Activated naive CD4-positive, alpha-beta T cell treated with anti-CD3 and anti-CD28 coated beads, Interleukin-2, amount 10 ng/mL, durations not matched to agents 7 days and 5 days (primary cell): ENCODE results near the gene SPRYD3.
"Not testable (repeated sequence)": the region's sequence is repeated elsewhere in the genome, so short reads cannot be mapped to it uniquely, and the experiment has no call there.

Source experiments
- CTCF ChIA-PET: fragments of 350-600 bp; sonication (Branson Sonifier 250); formaldehyde crosslinking; loops from one replicate; lab custom pipeline; 2021; ENCODE audit warnings: antibody characterized with exemption; lab: Charles Lee
- DNase-seq: peaks from one replicate; pipeline ENCODE4 v3.0.0-alpha.2; 2020
- H3K27ac Mint-ChIP-seq: one replicate; pipeline ENCODE4 v1.8.0; 2021; ENCODE audit warnings: mild to moderate bottlenecking, moderate library complexity, mixed read lengths
- H3K27me3 Mint-ChIP-seq: one replicate; pipeline ENCODE4 v1.8.0; 2021; ENCODE audit warnings: mild to moderate bottlenecking, mixed read lengths
- H3K36me3 Mint-ChIP-seq: one replicate; pipeline ENCODE4 v1.8.0; 2021; ENCODE audit warnings: mixed read lengths
- H3K4me1 Mint-ChIP-seq: one replicate; pipeline ENCODE4 v1.8.0; 2021; ENCODE audit warnings: mixed read lengths
- H3K4me3 Mint-ChIP-seq: one replicate; pipeline ENCODE4 v1.8.0; 2021; ENCODE audit warnings: mild to moderate bottlenecking, moderate library complexity, mixed read lengths
- H3K9me3 Mint-ChIP-seq: one replicate; pipeline ENCODE4 v1.8.0; 2021; ENCODE audit warnings: mixed read lengths

Gene SPRYD3

DNA sequence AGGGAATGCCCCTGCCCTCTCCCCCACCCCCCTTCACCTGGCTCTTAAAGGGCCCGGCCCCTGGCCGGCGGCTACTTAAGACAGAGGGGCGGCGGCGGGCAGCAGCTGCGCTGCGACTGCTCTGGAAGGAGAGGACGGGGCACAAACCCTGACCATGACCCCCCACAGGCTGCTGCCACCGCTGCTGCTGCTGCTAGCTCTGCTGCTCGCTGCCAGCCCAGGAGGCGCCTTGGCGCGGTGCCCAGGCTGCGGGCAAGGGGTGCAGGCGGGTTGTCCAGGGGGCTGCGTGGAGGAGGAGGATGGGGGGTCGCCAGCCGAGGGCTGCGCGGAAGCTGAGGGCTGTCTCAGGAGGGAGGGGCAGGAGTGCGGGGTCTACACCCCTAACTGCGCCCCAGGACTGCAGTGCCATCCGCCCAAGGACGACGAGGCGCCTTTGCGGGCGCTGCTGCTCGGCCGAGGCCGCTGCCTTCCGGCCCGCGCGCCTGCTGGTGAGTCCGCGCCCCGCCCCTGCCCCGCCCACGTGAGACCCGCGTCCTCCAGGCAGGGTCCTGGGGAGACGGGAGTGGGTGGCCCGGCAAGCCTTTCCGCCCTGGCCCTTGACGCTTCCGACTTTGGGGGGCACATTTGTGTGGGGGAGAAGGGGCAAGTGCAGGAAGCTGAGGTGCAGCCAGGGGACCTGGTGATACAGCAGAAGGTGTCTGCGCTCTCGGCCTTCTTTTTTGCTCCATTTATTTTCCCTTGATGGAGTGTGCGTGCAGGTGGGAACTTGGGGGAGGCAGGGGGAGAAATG lies 18.6 kb upstream of the SPRYD3 start, which contains the start of gene IGFBP6:
IGFBP6 (plus strand) TSS at position 104 of the 790 bp plus-strand sequence; CDS start at position 155, 51 bp downstream.
- peaks cover 59% of the 10 kb centered on the region for H3K27me3 Mint-ChIP-seq
- H3K9me3 Mint-ChIP-seq, result no peaks in the 10 kb centered on the region
- peak within 1 kb of the TSS; percentile 71 for H3K4me3 Mint-ChIP-seq
- H3K4me1 Mint-ChIP-seq, result peaks cover 45% of the 10 kb centered on the region
- peak; percentile 78 for DNase-seq
- no peak within 1 kb of the TSS for H3K27ac Mint-ChIP-seq
- CTCF ChIA-PET, result interaction anchor here (0.7 to 9.1 kb wide), 8 partner anchors 8 to 198 kb away, joined by 3 to 250 read pairs (median 6); partner anchors contain the start of genes PFDN5 and SPRYD3
- no peaks in the 10 kb centered on the region for H3K36me3 Mint-ChIP-seq

DNA sequence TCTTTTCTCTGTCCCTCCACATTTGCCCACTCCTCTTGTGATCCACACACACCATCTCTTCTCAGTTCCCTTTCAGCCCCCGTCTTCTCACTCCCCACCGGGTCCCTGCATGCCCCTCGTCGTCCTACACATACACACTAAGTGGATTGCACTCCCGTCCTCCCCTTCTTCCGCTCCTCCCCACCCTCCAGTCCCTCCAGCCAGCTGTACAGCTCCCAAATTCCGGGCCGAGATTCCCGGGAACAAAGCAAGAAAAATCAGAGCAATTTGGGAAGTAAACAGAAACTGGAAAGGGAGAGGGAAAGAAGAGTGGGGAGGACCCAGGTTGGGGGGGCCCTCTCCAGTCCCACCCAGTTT lies 18.0 kb upstream of the SPRYD3 start:
- Mint-ChIP-seq H3K9me3 (no peaks in the 10 kb centered on the region), H3K36me3 (no peaks in the 10 kb centered on the region), H3K4me1 (peaks cover 39% of the 10 kb centered on the region), H3K27ac (no peak overlapping the region), H3K4me3 (peak overlapping the region; percentile 60), H3K27me3 (peaks cover 65% of the 10 kb centered on the region)
- CTCF ChIA-PET, result interaction anchor here (1.5 to 9.1 kb wide), 3 partner anchors 17 to 29 kb away, joined by 3 to 250 read pairs (median 18); partner anchors contain the start of gene SPRYD3
- DNase-seq, result no peak

DNA sequence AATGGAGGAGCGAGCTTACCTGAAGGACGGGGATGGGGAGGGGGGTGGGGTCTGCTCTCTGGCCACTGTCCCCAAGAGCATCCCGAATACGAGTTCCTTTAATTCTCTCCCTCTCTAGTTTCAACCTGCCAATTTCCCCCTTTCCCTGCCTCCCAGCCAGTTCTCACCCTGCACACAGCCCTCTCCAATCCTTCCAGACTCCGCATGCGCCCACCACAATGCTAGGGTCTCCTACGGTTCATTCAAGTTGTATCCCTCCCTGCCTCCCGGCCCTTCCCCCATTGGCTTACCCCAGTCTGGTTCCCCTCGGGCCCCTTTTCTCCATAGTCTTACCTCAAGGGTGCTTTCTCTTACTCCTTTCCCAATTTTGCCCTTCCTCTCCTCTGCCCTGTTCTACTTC lies 17.6 kb upstream of the SPRYD3 start:
- no peak overlapping the region for H3K27ac Mint-ChIP-seq
- peaks cover 35% of the 10 kb centered on the region for H3K4me1 Mint-ChIP-seq
- H3K27me3 Mint-ChIP-seq, result peaks cover 67% of the 10 kb centered on the region
- CTCF ChIA-PET, result interaction anchor here (3.0 to 9.1 kb wide), 2 partner anchors 17 to 28 kb away, joined by 18 to 250 read pairs; partner anchors contain the start of gene SPRYD3
- H3K4me3 Mint-ChIP-seq, result peak overlapping the region; percentile 60
- H3K9me3 Mint-ChIP-seq, result no peaks in the 10 kb centered on the region
- DNase-seq, result no peak
- no peaks in the 10 kb centered on the region for H3K36me3 Mint-ChIP-seq

DNA sequence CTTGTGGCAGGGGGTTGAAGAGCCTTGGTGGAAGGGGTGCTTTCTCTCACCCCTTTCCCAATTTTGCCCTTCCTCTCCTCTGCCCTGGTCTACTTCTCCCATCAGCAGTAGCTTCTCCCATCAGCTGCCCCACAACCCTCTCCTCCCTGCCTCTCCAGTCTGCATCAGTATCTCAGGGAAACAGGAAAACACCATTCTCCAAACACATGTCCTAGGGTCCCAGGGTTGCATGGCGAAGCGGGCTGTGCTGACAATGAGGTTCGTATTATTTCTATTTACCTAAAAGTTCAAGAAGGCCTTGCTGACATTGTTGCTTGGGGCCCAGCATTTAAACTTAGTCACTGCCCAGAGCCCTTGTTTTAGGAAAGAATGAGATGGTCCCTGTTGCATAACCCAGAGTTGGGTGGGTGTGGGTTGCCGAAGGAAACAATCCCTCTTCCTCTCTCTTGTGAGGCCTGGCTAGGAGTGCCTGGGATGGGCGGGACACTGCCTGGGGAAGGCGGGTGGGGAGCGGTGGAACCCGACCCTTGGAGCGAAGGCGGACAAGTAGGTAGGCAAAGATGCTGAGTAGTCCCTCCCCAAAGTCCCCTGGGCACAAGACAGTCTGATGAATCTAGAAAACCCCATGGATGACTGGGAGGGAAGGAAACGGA lies 17.0 kb upstream of the SPRYD3 start:
- Mint-ChIP-seq H3K36me3 (no peaks in the 10 kb centered on the region), H3K9me3 (no peaks in the 10 kb centered on the region), H3K4me3 (no peak overlapping the region), H3K27me3 (peaks cover 72% of the 10 kb centered on the region), H3K4me1 (peaks cover 33% of the 10 kb centered on the region), H3K27ac (no peak overlapping the region)
- no peak for DNase-seq
- CTCF ChIA-PET, result interaction anchor here (9.1 kb wide), 1 partner anchor 28 kb away, joined by 250 read pairs; no protein-coding TSS in a partner anchor

DNA sequence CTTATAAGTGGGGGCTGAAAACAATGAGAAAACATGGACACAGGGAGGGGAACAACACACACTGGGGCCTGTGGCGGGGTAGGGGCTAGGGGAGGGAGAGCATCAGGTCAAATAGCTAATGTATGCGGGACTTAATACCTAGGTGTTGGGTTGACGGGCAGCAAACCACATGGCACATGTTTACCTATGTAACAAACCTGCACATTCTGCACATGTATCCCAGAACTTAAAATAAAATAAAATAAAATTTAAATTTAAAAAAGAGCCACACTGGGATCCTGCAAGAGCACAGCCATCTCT lies 16.4 kb upstream of the SPRYD3 start:
- H3K36me3 Mint-ChIP-seq, H3K27ac Mint-ChIP-seq, H3K9me3 Mint-ChIP-seq, DNase-seq, H3K4me3 Mint-ChIP-seq: not testable (repeated sequence)
- H3K27me3 Mint-ChIP-seq, result peaks cover 68% of the 10 kb centered on the region
- peaks cover 32% of the 10 kb centered on the region for H3K4me1 Mint-ChIP-seq
- CTCF ChIA-PET, result interaction anchor here (9.1 kb wide), 1 partner anchor 27 kb away, joined by 250 read pairs; no protein-coding TSS in a partner anchor

DNA sequence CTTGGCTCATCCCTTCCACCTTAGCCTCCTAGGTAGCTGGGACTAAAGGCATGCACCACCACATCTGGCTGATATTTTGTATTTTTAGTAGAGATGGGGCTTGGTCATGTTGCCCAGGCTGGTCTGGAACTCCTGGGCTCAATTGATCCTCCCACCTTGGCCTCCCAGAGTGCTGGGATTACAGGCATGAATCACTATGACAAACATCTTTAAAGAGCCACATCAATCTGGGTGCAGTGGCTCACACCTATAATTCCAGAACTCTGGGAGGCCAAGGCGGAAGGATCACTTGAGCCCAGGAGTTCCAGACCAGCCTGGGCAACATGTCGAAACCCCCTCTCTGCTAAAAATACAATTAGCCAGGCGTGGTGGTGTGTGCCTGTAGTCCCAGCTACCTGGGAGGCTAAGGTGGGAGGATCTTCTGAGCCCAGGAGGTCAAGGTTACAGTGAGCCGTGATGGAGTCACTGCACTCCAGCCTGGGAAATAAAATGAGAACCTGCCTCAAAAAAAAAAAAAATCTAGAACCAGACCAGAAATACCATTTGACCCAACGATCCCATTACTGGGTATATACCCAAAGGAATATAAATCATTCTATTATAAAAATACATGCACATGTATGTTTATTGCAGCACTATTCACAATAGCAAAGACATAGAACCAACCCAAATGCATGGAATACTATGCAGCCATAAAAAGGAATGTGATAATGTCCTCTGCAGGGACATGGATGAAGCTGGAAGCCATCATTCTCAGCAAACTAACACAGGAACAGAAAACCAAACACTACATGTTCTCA lies 15.8 kb upstream of the SPRYD3 start:
- not testable (repeated sequence) for DNase-seq, H3K27ac Mint-ChIP-seq, H3K9me3 Mint-ChIP-seq, H3K4me3 Mint-ChIP-seq, H3K36me3 Mint-ChIP-seq
- CTCF ChIA-PET, result interaction anchor here (3.0 to 9.1 kb wide), 2 partner anchors 26 to 29 kb away, joined by 13 to 250 read pairs; no protein-coding TSS in a partner anchor
- peaks cover 72% of the 10 kb centered on the region for H3K27me3 Mint-ChIP-seq
- peaks cover 29% of the 10 kb centered on the region for H3K4me1 Mint-ChIP-seq

DNA sequence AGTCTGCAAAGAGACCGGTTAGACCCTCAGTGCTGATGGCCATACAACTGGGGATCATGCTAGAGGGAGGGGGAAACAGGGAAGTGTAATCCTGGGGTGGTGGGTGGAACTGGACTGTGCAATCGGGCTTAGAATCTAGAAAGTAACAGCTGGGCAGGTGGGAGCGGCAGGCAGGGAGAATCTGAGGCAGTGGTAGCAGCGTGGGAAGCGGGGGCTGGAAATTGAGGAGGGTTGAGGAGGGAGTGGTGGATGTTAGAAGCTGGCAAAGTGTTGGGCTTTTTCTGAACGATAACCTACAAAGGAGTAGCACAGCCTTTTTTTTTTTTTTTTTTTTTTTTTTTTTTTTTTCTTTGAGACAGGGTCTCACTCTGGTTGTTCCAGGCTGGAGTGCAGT lies 15.2 kb upstream of the SPRYD3 start:
- no peak overlapping the region for H3K27ac Mint-ChIP-seq
- peaks cover 28% of the 10 kb centered on the region for H3K4me1 Mint-ChIP-seq
- CTCF ChIA-PET, result interaction anchor here (1.0 to 3.0 kb wide), 3 partner anchors 9 to 28 kb away, joined by 3 to 13 read pairs (median 4); partner anchors contain the start of gene SOAT2
- no peak overlapping the region for H3K4me3 Mint-ChIP-seq
- no peaks in the 10 kb centered on the region for H3K9me3 Mint-ChIP-seq
- no peaks in the 10 kb centered on the region for H3K36me3 Mint-ChIP-seq
- peaks cover 72% of the 10 kb centered on the region for H3K27me3 Mint-ChIP-seq
- DNase-seq, result no peak

DNA sequence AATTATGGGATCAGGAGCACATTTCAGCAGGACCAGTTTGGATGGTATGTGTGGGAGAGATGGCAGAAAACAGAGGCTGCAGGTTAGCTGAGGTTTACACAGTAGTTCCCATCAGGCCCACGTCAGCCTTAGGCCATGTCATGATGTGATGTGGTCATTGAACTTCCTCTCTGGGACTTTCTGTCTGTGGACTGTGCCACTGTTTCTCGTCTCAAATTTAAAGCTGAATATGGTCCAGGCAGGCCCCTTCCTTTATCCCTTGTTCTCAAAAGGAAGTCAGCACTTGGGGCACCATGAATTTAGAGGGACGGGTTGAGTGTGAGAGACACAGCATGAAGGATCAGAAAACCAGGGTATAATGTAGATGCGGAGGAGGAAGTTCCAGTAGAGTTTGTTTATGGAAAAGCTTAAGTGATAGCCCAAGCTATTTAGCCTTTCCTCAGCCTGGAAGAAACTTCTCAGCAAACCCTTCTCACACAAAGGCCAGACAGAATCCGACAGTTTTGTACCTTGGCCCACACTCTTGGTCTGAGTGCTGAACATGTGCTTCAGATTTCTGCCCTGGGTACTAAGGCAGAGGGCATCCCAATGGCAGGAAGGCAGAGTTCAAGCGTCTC lies 14.7 kb upstream of the SPRYD3 start:
- Mint-ChIP-seq H3K4me1 (peaks cover 23% of the 10 kb centered on the region), H3K9me3 (no peaks in the 10 kb centered on the region), H3K36me3 (no peaks in the 10 kb centered on the region), H3K27ac (no peak overlapping the region), H3K4me3 (no peak overlapping the region), H3K27me3 (peaks cover 70% of the 10 kb centered on the region)
- CTCF ChIA-PET, result interaction anchor here (0.7 to 3.0 kb wide), 5 partner anchors 8 to 32 kb away, joined by 3 to 13 read pairs (median 4); partner anchors contain the start of gene SOAT2
- no peak for DNase-seq

DNA sequence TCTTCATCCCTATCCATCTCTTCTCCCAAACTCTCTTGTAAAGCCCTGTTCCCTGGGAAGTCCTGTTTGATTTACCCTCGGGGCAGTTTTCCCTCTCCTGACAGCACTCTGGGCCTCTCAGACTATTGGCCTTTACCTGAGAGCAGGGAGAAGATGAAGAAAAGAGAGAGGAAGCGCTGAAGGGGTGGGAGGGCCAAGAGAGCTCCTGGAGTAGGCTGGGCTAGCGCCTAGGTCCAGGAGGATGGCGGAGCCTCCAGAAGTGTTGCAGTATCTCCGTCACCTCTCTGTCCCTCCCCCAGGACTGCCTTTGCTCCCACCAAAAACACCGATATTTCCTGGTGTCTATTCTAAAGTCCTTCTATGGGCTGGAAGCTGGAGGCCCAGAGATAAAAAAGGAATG lies 12.6 kb upstream of the SPRYD3 start:
- Mint-ChIP-seq H3K4me3 (no peak overlapping the region), H3K4me1 (peaks cover 4% of the 10 kb centered on the region), H3K27ac (no peak overlapping the region), H3K27me3 (peaks cover 55% of the 10 kb centered on the region), H3K36me3 (no peaks in the 10 kb centered on the region), H3K9me3 (no peaks in the 10 kb centered on the region)
- DNase-seq, result no peak
- CTCF ChIA-PET, result interaction anchor here (1.6 kb wide), 1 partner anchor 12 kb away, joined by 5 read pairs; the partner anchor contains the start of gene SOAT2

DNA sequence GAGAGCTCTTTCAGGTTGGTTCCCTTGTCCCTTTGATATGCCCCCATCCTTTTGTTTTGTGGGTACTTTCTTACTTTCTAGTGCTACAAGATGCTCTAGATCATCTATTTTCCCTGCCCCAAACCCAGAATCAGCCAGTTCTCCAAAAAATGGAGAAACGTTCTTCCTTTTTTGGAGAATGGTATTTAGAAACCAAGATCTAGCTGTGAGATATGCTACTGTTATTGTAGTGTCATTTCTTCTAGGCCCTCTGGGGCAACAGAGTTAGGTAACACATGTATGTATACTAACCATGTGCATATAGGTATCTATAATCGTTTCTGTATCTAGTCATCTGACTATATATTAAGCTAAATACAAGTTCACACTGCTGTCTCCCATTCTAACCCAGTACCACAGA lies 11.4 kb upstream of the SPRYD3 start:
- CTCF ChIA-PET, result no interaction called here
- peaks cover 49% of the 10 kb centered on the region for H3K27me3 Mint-ChIP-seq
- H3K4me1 Mint-ChIP-seq, result peaks cover 3% of the 10 kb centered on the region
- H3K9me3 Mint-ChIP-seq, result no peaks in the 10 kb centered on the region
- no peak overlapping the region for H3K27ac Mint-ChIP-seq
- no peak overlapping the region for H3K4me3 Mint-ChIP-seq
- DNase-seq, result no peak
- H3K36me3 Mint-ChIP-seq, result no peaks in the 10 kb centered on the region

DNA sequence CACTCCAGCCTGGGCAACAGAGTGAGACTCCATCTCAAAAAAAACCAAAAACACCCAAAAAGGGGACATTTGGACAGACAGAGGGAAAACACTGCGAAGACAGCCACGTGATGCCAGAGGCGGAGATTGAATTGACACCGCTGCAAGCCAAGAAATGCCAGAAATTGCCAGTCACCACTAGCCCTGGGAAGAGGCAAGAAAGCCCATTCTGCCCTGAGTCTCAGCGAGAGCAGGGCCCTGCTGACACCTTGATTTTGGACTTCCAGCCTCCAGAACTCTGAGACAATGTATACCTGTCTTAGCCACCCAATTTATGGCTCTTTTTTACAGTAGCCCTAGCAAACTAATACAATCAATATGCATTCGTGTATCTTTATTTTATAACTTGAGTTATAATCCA lies 10.9 kb upstream of the SPRYD3 start:
- no peak overlapping the region for H3K27ac Mint-ChIP-seq
- CTCF ChIA-PET, result no interaction called here
- H3K36me3 Mint-ChIP-seq, result no peaks in the 10 kb centered on the region
- H3K27me3 Mint-ChIP-seq, result peaks cover 48% of the 10 kb centered on the region
- H3K4me1 Mint-ChIP-seq, result peaks cover 3% of the 10 kb centered on the region
- no peaks in the 10 kb centered on the region for H3K9me3 Mint-ChIP-seq
- no peak overlapping the region for H3K4me3 Mint-ChIP-seq
- no peak for DNase-seq

DNA sequence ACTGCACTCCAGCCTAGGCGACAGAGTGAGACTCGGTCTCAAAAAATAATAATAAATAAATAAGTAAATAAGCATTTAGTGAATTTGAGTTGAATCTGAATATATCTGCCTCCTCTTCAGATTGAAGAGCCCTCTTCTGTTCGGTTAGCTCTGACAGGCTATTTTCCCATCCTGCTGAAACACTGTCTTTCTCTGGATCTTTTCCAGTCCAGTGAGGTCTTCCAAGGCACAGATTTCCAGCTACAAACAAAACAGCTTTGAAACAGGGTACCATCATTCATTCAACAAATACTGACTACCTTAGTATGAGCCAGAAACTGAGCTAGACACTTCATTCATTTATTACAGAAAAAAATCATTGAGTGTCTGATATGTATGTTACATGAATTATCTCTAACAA lies 7.2 kb upstream of the SPRYD3 start:
- Mint-ChIP-seq H3K9me3 (no peaks in the 10 kb centered on the region), H3K4me3 (no peak overlapping the region), H3K27me3 (peaks cover 23% of the 10 kb centered on the region)

DNA sequence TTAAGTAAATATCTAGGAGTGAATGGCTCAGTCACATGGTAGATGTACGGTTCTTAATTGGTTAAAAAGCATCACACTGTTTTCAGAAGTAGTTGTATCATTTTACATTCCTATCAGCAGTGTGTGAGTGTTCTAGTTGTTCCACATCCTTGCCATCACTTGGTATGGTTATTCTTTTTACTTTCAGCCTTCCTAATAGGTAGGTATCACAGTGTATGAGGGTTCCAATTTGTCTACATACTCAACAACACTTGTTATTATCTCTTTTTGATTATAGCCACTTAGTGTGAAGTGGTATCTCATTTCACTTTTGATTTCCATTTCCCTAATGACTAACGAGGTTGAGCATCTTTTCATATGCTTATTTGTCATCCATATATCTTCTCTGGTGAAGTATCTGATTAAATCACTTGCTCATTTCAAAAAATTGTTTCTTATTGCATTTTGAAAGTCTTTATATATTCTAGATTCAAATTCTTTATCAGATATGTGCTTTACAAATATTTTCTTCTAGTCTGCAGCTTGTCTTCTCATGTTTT lies 3.5 kb upstream of the SPRYD3 start:
- no peak overlapping the region for H3K4me3 Mint-ChIP-seq
- peaks cover 6% of the 10 kb centered on the region for H3K27me3 Mint-ChIP-seq
- CTCF ChIA-PET, result interaction anchor here (2.0 kb wide), 1 partner anchor 16 kb away, joined by 5 read pairs; no protein-coding TSS in a partner anchor
- no peaks in the 10 kb centered on the region for H3K36me3 Mint-ChIP-seq
- DNase-seq, result no peak
- H3K9me3 Mint-ChIP-seq, result no peaks in the 10 kb centered on the region
- H3K4me1 Mint-ChIP-seq, result peaks cover 24% of the 10 kb centered on the region
- H3K27ac Mint-ChIP-seq, result no peak overlapping the region

More for the DNA sequence above, 7.2 kb upstream of the SPRYD3 start:
- CTCF ChIA-PET, result interaction anchor here (1.1 to 2.7 kb wide), 4 partner anchors 9 to 22 kb away, joined by 3 to 12 read pairs (median 4); no protein-coding TSS in a partner anchor
- H3K36me3 Mint-ChIP-seq, result no peaks in the 10 kb centered on the region
- H3K27ac Mint-ChIP-seq, result no peak overlapping the region
- H3K4me1 Mint-ChIP-seq, result peaks cover 3% of the 10 kb centered on the region
- DNase-seq, result no peak
